Karpas-422 (cell line): ENCODE data around the gene HK2. TPM values are rescaled to one million over a fixed set of nuclear protein-coding genes. Genes with fewer than 3 reads are reported as not detected.
"Not testable (repeated sequence)": the region's sequence is repeated elsewhere in the genome, so short reads cannot be mapped to it uniquely, and the experiment has no call there.

Experiments used
- DNase-seq: peaks from one replicate; pipeline ENCODE4 v3.0.0-alpha.2; 2015
- H2AFZ ChIP-seq: fragments of 200-600 bp; sonication (generic); 2 replicates; pipeline ENCODE4 v1.6.1; 2014; ENCODE audit warnings: antibody characterized with exemption, low read length, mixed read lengths
- H3K27ac ChIP-seq: fragments of 200-600 bp; sonication (generic); 2 replicates; pipeline ENCODE4 v1.5.1; 2014; ENCODE audit warnings: mild to moderate bottlenecking, low read length, moderate library complexity
- H3K27me3 ChIP-seq: fragments of 200-600 bp; sonication (generic); 2 replicates; pipeline ENCODE4 v1.6.1; 2014; ENCODE audit warnings: low read length, mixed read lengths
- H3K36me3 ChIP-seq: fragments of 200-600 bp; sonication (generic); 2 replicates; pipeline ENCODE4 v1.6.1; 2014; ENCODE audit warnings: low read length, mixed read lengths; ENCODE audit not compliant: insufficient read depth
- H3K4me1 ChIP-seq: fragments of 200-600 bp; sonication (generic); 2 replicates; pipeline ENCODE4 v1.6.1; 2014; ENCODE audit warnings: mild to moderate bottlenecking, low read length, mixed read lengths
- H3K4me2 ChIP-seq: fragments of 200-600 bp; sonication (generic); 2 replicates; pipeline ENCODE4 v1.6.1; 2014; ENCODE audit warnings: low read length, low read depth, mild to moderate bottlenecking; ENCODE audit not compliant: poor library complexity, severe bottlenecking
- H3K4me3 ChIP-seq: fragments of 200-600 bp; sonication (generic); 2 replicates; pipeline ENCODE4 v1.5.1; 2014; ENCODE audit warnings: mild to moderate bottlenecking, antibody characterized with exemption, low read length, mixed read lengths
- H3K79me2 ChIP-seq: fragments of 200-600 bp; sonication (generic); 2 replicates; pipeline ENCODE4 v1.6.1; 2014; ENCODE audit warnings: mild to moderate bottlenecking, low read length, mixed read lengths
- H3K9ac ChIP-seq: fragments of 200-600 bp; sonication (generic); 2 replicates; pipeline ENCODE4 v1.6.0; 2014; ENCODE audit warnings: low read length
- H3K9me2 ChIP-seq: fragments of 200-600 bp; sonication (generic), shearing (Covaris generic); replicated peaks from 2 replicates; pipeline ENCODE4 v1.6.0; 2014; ENCODE audit warnings: mild to moderate bottlenecking, low read length, moderate library complexity; ENCODE audit not compliant: insufficient read depth
- H3K9me3 ChIP-seq: fragments of 300-700, 200-600 bp; sonication (generic); 2 replicates; pipeline ENCODE4 v1.6.1; 2014; ENCODE audit warnings: low read length, mixed read lengths
- H4K20me1 ChIP-seq: fragments of 200-600 bp; sonication (generic); 2 replicates; pipeline ENCODE4 v1.6.1; 2014; ENCODE audit warnings: mild to moderate bottlenecking, antibody characterized with exemption, low read length, low read depth; ENCODE audit not compliant: insufficient read depth
- total RNA-seq: library from RNA; depleted of rRNA; stranded (reverse); fragments of >200 nt; shearing (Covaris generic); gene quantifications from 2 replicates; pipeline ENCODE4 v1.2.3, GENCODE V29; 2014; ENCODE audit warnings: low replicate concordance

The HK2 gene
- total RNA-seq, 1 experiment from 2014 or later: 80.7 TPM

GRCh38 chr2:74887445-74887951, 53.6 kb downstream of the HK2 start:
- H4K20me1 ChIP-seq: 0 out of 2 replicates have a peak, but pooled peaks cover 5% of the 10 kb centered on the region
- H3K36me3 ChIP-seq: peaks cover 96% of the 10 kb centered on the region
- H3K9ac ChIP-seq: no peak overlapping the region

GRCh38 chr2:74887960-74888700, 54.2 kb downstream of the HK2 start:
- Histone ChIP-seq H3K27ac (no peak overlapping the region), H2AFZ (no peak overlapping the region), H4K20me1 (0 out of 2 replicates have a peak, but pooled peaks cover 5% of the 10 kb centered on the region), H3K9me2 (no peaks in the 10 kb centered on the region), H3K4me2 (no peak overlapping the region), H3K9me3 (no peaks in the 10 kb centered on the region), H3K4me1 (no peaks in the 10 kb centered on the region), H3K36me3 (peaks cover 93% of the 10 kb centered on the region), H3K79me2 (no peaks in the 10 kb centered on the region), H3K27me3 (no peaks in the 10 kb centered on the region), H3K9ac (no peak overlapping the region), H3K4me3 (no peak overlapping the region)
- DNase-seq: no peak

More at GRCh38 chr2:74887445-74887951, 53.6 kb downstream of the HK2 start:
- Histone ChIP-seq H3K27ac (no peak overlapping the region), H3K27me3 (no peaks in the 10 kb centered on the region), H3K4me2 (no peak overlapping the region), H3K4me3 (no peak overlapping the region), H3K9me2 (no peaks in the 10 kb centered on the region), H2AFZ (no peak overlapping the region), H3K4me1 (no peaks in the 10 kb centered on the region), H3K79me2 (no peaks in the 10 kb centered on the region), H3K9me3 (no peaks in the 10 kb centered on the region)
- DNase-seq: no peak

- Histone ChIP-seq H3K27ac (no peak overlapping the region), H3K36me3 (peaks cover 92% of the 10 kb centered on the region), H2AFZ (no peak overlapping the region), H3K27me3 (no peaks in the 10 kb centered on the region), H4K20me1 (0 out of 2 replicates have a peak, but pooled peaks cover 5% of the 10 kb centered on the region), H3K4me1 (no peaks in the 10 kb centered on the region), H3K9me3 (no peaks in the 10 kb centered on the region), H3K79me2 (no peaks in the 10 kb centered on the region), H3K4me3 (no peak overlapping the region), H3K9me2 (no peaks in the 10 kb centered on the region), H3K4me2 (no peak overlapping the region), H3K9ac (no peak overlapping the region)
- DNase-seq: no peak
Measured at GRCh38 chr2:74889159-74889558, 55.2 kb downstream of the HK2 start.

GRCh38 chr2:74890711-74891110, 56.8 kb downstream of the HK2 start:
- Histone ChIP-seq H3K9me3 (no peaks in the 10 kb centered on the region), H4K20me1 (no peaks in the 10 kb centered on the region), H3K27me3 (no peaks in the 10 kb centered on the region), H2AFZ (no peak overlapping the region), H3K27ac (no peak overlapping the region), H3K4me1 (no peaks in the 10 kb centered on the region), H3K9ac (no peak overlapping the region), H3K4me3 (no peak overlapping the region), H3K4me2 (no peak overlapping the region), H3K9me2 (no peaks in the 10 kb centered on the region), H3K79me2 (no peaks in the 10 kb centered on the region), H3K36me3 (peaks cover 94% of the 10 kb centered on the region)
- no peak for DNase-seq

GRCh38 chr2:74891136-74891764, 57.3 kb downstream of the HK2 start:
- Histone ChIP-seq H3K27ac (no peak overlapping the region), H2AFZ (no peak overlapping the region), H3K79me2 (no peaks in the 10 kb centered on the region), H3K36me3 (peaks cover 94% of the 10 kb centered on the region), H3K27me3 (no peaks in the 10 kb centered on the region), H3K9me3 (no peaks in the 10 kb centered on the region), H3K4me1 (no peaks in the 10 kb centered on the region), H4K20me1 (no peaks in the 10 kb centered on the region), H3K9ac (no peak overlapping the region), H3K4me3 (no peak overlapping the region), H3K9me2 (no peaks in the 10 kb centered on the region), H3K4me2 (no peak overlapping the region)
- DNase-seq: no peak

GRCh38 chr2:74891816-74892215, 57.9 kb downstream of the HK2 start:
- H4K20me1 ChIP-seq, H3K27me3 ChIP-seq: not testable (repeated sequence)
- H3K36me3 ChIP-seq: peaks cover 93% of the 10 kb centered on the region

GRCh38 chr2:74892609-74893008, 58.7 kb downstream of the HK2 start:
- peaks cover 89% of the 10 kb centered on the region for H3K36me3 ChIP-seq

More at GRCh38 chr2:74891816-74892215, 57.9 kb downstream of the HK2 start:
- H3K9ac ChIP-seq, H2AFZ ChIP-seq, H3K4me3 ChIP-seq, H3K9me2 ChIP-seq, H3K79me2 ChIP-seq, H3K4me2 ChIP-seq, H3K27ac ChIP-seq, H3K4me1 ChIP-seq, H3K9me3 ChIP-seq, DNase-seq: not testable (repeated sequence)

GRCh38 chr2:74893332-74893731, 59.4 kb downstream of the HK2 start:
- H3K9ac ChIP-seq: no peak overlapping the region
- H3K79me2 ChIP-seq: no peaks in the 10 kb centered on the region
- no peak overlapping the region for H2AFZ ChIP-seq
- no peaks in the 10 kb centered on the region for H3K9me2 ChIP-seq
- H3K4me2 ChIP-seq: no peak overlapping the region
- DNase-seq: no peak
- no peaks in the 10 kb centered on the region for H3K27me3 ChIP-seq
- H3K4me1 ChIP-seq: no peaks in the 10 kb centered on the region
- H3K4me3 ChIP-seq: no peak overlapping the region
- no peaks in the 10 kb centered on the region for H3K9me3 ChIP-seq
- no peak overlapping the region for H3K27ac ChIP-seq
- H4K20me1 ChIP-seq: no peaks in the 10 kb centered on the region
- peaks cover 82% of the 10 kb centered on the region for H3K36me3 ChIP-seq

More at GRCh38 chr2:74892609-74893008, 58.7 kb downstream of the HK2 start:
- no peaks in the 10 kb centered on the region for H3K9me3 ChIP-seq
- H4K20me1 ChIP-seq: no peaks in the 10 kb centered on the region
- H3K4me1 ChIP-seq: no peaks in the 10 kb centered on the region
- H3K4me2 ChIP-seq: no peak overlapping the region
- H3K9ac ChIP-seq: no peak overlapping the region
- H3K27ac ChIP-seq: no peak overlapping the region
- H3K4me3 ChIP-seq: no peak overlapping the region
- H3K79me2 ChIP-seq: no peaks in the 10 kb centered on the region
- no peak for DNase-seq
- no peak overlapping the region for H2AFZ ChIP-seq
- H3K9me2 ChIP-seq: no peaks in the 10 kb centered on the region
- H3K27me3 ChIP-seq: no peaks in the 10 kb centered on the region
